PFSK-1 (cell line): ENCODE results near the gene CAPN3.

Source experiments
- FOXP2 ChIP-seq: optimal IDR thresholded peaks from 2 replicates; pipeline ENCODE3; 2011; ENCODE audit warnings: borderline replicate concordance, control low read depth, inconsistent platforms; ENCODE audit not compliant: insufficient read depth; ENCODE audit errors: extremely low read length, extremely low read depth
- POLR2AphosphoS5 ChIP-seq: IDR thresholded peaks from 2 replicates; pipeline ENCODE4 v1.6.1; 2012; ENCODE audit warnings: low read depth, mild to moderate bottlenecking, control low read depth, low read length, moderate library complexity
- SIN3A ChIP-seq: IDR thresholded peaks from 2 replicates; pipeline ENCODE4 v1.6.1; 2012; ENCODE audit warnings: mild to moderate bottlenecking, low read length, moderate library complexity, borderline replicate concordance; ENCODE audit not compliant: insufficient read depth
- TAF1 ChIP-seq: IDR thresholded peaks from 2 replicates; pipeline ENCODE4 v1.6.1; 2012; ENCODE audit warnings: low read length, control low read depth, borderline replicate concordance; ENCODE audit not compliant: insufficient read depth
- TF ChIP-seq, protein P1 (sequence below), 2 experiments: IDR thresholded peaks; 2 replicates each; pipeline versions ENCODE4 v1.6.1 to v1.8.0; 2011 to 2012; ENCODE audit warnings: low read depth in 2 of 2, low read length in 2 of 2, control low read depth in 1 of 2, inconsistent platforms in 1 of 2, mild to moderate bottlenecking in 1 of 2, moderate library complexity in 1 of 2; ENCODE audit not compliant: insufficient read depth in 1 of 2

CAPN3 gene

DNA sequence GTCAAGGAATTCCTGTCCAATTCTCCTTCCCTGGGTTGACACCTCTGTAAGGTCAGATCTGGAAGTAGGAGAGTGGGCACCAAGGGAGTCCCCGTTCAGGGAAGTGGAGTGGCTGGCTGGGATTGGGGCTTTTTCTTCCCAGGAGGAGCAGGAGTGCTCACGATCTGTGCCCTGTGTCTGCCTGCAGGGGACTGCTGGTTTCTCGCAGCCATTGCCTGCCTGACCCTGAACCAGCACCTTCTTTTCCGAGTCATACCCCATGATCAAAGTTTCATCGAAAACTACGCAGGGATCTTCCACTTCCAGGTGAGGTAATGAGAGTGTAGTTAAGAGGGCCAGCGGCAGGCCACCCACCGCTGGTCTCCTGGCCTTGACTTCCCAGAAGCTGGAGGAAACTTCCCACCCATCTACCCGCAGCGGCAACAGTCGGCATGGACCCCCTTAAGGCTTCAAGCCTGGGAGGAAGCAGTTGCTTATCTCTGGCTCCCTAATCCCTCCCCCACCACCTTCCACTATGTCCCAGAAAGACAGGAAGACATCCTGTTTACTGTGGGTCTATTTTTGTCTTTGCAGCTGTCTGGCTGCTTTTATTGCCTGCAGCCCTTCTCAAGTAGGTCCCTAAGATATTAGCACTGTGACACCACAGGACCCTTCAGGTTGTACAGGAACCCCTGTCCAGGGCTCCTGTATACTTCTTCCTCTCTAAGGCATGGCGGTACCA is 26.8 kb downstream of the CAPN3 start:
- TF ChIP-seq, protein P1, sequence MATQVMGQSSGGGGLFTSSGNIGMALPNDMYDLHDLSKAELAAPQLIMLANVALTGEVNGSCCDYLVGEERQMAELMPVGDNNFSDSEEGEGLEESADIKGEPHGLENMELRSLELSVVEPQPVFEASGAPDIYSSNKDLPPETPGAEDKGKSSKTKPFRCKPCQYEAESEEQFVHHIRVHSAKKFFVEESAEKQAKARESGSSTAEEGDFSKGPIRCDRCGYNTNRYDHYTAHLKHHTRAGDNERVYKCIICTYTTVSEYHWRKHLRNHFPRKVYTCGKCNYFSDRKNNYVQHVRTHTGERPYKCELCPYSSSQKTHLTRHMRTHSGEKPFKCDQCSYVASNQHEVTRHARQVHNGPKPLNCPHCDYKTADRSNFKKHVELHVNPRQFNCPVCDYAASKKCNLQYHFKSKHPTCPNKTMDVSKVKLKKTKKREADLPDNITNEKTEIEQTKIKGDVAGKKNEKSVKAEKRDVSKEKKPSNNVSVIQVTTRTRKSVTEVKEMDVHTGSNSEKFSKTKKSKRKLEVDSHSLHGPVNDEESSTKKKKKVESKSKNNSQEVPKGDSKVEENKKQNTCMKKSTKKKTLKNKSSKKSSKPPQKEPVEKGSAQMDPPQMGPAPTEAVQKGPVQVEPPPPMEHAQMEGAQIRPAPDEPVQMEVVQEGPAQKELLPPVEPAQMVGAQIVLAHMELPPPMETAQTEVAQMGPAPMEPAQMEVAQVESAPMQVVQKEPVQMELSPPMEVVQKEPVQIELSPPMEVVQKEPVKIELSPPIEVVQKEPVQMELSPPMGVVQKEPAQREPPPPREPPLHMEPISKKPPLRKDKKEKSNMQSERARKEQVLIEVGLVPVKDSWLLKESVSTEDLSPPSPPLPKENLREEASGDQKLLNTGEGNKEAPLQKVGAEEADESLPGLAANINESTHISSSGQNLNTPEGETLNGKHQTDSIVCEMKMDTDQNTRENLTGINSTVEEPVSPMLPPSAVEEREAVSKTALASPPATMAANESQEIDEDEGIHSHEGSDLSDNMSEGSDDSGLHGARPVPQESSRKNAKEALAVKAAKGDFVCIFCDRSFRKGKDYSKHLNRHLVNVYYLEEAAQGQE (IDR thresholded peaks at IDR 0.05; ENCODE audit: insufficient read depth in 1 of 2, low read depth in 2 of 2, low read length in 2 of 2) = no peak
- TF ChIP-seq FOXP2 (peak; percentile 66), SIN3A (no peak)

DNA sequence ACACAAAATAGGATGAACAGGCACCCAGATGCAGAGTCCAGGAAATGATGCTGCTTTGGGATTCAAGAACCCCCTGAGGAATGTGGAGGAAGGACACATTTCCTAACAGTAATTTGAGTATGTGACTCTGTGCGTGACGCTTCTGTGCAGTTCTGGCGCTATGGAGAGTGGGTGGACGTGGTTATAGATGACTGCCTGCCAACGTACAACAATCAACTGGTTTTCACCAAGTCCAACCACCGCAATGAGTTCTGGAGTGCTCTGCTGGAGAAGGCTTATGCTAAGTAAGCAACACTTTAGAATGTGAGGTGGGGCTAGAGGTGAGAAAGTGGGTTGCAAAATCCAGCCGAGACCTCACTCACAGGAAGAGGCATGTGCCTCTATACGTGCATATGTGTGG is 28.3 kb downstream of the CAPN3 start:
- TF ChIP-seq TAF1 = no peak
- no peak for TF ChIP-seq POLR2AphosphoS5
- no peak for TF ChIP-seq SIN3A
- TF ChIP-seq, protein P1 (IDR thresholded peaks at IDR 0.05; ENCODE audit: insufficient read depth in 1 of 2, low read depth in 2 of 2, low read length in 2 of 2) = no peak
- no peak for TF ChIP-seq FOXP2

DNA sequence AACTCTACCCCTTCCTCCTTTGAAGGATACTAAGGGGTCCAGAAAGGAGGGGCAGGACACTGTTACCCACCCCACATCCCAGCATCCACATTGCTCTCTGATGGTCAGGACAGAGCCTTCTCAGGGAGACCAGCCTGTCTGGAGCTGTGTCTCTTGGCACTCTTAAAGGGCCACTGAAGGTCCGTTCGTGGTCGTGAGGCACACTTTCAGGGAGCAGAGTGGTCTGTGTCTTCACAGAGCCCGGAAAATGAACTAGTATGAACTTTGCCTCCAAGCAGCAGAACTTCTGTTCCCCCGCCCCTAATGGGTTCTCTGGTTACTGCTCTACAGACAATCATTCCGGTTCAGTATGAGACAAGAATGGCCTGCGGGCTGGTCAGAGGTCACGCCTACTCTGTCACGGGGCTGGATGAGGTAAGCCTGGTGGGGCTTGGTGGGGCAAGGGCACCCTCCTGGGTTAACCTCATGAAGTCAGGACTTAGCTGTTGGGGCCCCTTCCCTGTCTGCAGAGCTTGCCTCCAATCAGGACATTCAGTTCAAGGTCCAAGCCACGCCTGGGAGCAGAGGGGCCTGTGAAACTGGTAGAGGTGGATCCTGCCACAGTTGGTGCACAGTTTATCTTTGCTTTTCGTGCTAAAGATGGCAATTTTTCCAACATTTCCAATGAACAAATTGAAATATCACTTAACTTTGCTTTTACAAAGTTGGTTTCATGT is 33.2 kb downstream of the CAPN3 start:
- no peak for TF ChIP-seq POLR2AphosphoS5
- no peak for TF ChIP-seq TAF1
- TF ChIP-seq SIN3A = no peak
- TF ChIP-seq, protein P1 (IDR thresholded peaks at IDR 0.05; ENCODE audit: insufficient read depth in 1 of 2, low read depth in 2 of 2, low read length in 2 of 2) = no peak
- no peak for TF ChIP-seq FOXP2

DNA sequence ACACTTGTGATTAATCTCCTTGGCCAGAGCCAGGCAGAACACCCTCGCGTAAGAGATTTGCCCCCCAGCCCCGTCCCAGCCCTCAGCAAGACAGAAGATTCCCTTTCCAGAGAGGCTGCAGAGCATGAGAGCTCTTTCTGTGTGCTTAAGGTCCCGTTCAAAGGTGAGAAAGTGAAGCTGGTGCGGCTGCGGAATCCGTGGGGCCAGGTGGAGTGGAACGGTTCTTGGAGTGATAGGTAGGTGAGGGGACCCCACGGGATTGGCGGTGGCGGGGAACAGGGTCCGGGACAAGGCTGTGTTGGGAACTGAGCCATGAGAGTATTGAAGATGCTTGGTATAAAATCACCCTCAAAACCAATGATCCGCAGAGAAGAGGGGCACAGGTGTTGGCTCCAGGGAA is 34.8 kb downstream of the CAPN3 start:
- no peak for TF ChIP-seq TAF1
- no peak for TF ChIP-seq POLR2AphosphoS5
- TF ChIP-seq FOXP2 = no peak
- TF ChIP-seq SIN3A = no peak
- TF ChIP-seq, protein P1 (IDR thresholded peaks at IDR 0.05; ENCODE audit: insufficient read depth in 1 of 2, low read depth in 2 of 2, low read length in 2 of 2) = no peak

DNA sequence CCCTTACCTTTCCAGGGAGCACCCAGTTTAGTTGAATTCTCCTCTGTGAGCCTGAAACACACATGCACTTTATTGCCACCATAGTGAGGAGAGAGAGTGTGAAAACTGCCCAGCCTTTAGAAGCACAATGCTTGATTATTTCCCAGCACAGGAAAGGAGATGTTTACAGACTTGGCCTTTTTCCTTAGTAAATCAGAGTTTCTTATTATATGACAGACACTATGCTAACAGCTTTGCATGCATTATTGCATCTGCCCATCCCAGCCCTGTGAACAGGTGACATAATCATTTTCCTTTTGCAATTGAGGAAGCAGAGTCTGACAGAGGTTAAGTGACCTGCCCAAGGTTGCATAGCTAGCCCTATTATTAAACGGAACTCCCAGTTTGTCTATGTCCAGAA is 36.5 kb downstream of the CAPN3 start:
- TF ChIP-seq TAF1 (no peak), POLR2AphosphoS5 (no peak), SIN3A (no peak)
